NB4 (cell line): ENCODE data around the gene DHX38.
"Not testable (repeated sequence)": the region's sequence is repeated elsewhere in the genome, so short reads cannot be mapped to it uniquely, and the experiment has no call there.

Source experiments
- CTCF ChIP-seq: IDR thresholded peaks from one replicate; pipeline ENCODE4 v1.5.1; 2012; ENCODE audit warnings: low read depth, low read length
- MAX ChIP-seq: IDR thresholded peaks from 2 replicates; pipeline ENCODE4 v1.6.1; 2011; ENCODE audit warnings: low read depth, low read length
- POLR2A ChIP-seq: IDR thresholded peaks from 2 replicates; pipeline ENCODE4 v1.6.1; 2011; ENCODE audit warnings: mild to moderate bottlenecking; ENCODE audit not compliant: insufficient read length; ENCODE audit errors: extremely low read depth

- not testable (repeated sequence) for TF ChIP-seq CTCF, POLR2A, MAX
These were observed 18.6 kb upstream of the DHX38 start for GRCh38 chr16:72075067-72075466.
